ENCODE results near the gene PGAM5. TPM values are rescaled to one million over a fixed set of nuclear protein-coding genes. Genes with fewer than 3 reads are reported as not detected.

PGAM5 gene
- total RNA-seq (10 to 100 TPM; 40.9 to 48.0 TPM), polyA plus RNA-seq (ENCODE audit: insufficient read depth, low read depth, low replicate concordance) (37.2 TPM)
- long read RNA-seq, donor 1, transcript PGAM5-203 (6 exons, 2,834 nt) = major isoform, 5 of 28 reads
- long read RNA-seq, donor 1, partial matches to known transcripts = 23 of 28 reads
- long read RNA-seq, donor 1, other reads (novel, unspliced or antisense) = 0 of 28 reads
- long read RNA-seq, donor 2 = 0 reads

GRCh38 chr12:132710405-132711079 lies at the start of gene PGAM5:
Gene PGAM5, plus strand, starts transcription at chr12:132710842. Its CDS starts 35 bp downstream, at chr12:132710877.
- Histone ChIP-seq H3K27me3 (no peaks in the 10 kb centered on the region), H3K4me1 (peaks cover 13% of the 10 kb centered on the region), H3K4me3 (peak within 1 kb of the TSS; percentile 81 to 88), H3K36me3 (ENCODE audit: low read depth, missing control alignments) (no peaks in the 10 kb centered on the region), H3K9me3 (no peaks in the 10 kb centered on the region), H3K27ac (peak within 1 kb of the TSS; percentile 86 to 88)
- TF ChIP-seq CTCF (IDR thresholded peaks at IDR 0.05) (no peak), POLR2A (IDR thresholded peaks at IDR 0.05) (no peak)
- peak; percentile 84 for DNase-seq
- intact Hi-C loops (cut with DNase I; ENCODE audit: low total_unique reads) = no loop called here
- WGBS, 2 donors = 0% methylated on average over 81 of the region's 94 CpGs; no CpG with 5 or more reads in 1 of the 2 donors

- intact Hi-C loops (cut with DNase I; ENCODE audit: low total_unique reads) = no loop called here
- Histone ChIP-seq H3K4me3 (no peak overlapping the region), H3K36me3 (ENCODE audit: low read depth, missing control alignments) (no peaks in the 10 kb centered on the region), H3K27me3 (no peaks in the 10 kb centered on the region), H3K4me1 (no peaks in the 10 kb centered on the region), H3K27ac (no peak overlapping the region), H3K9me3 (no peaks in the 10 kb centered on the region)
- WGBS, 2 donors = 82 to 84% methylated on average over 10 to 11 of the region's 11 CpGs
- no peak for DNase-seq
- no peak for TF ChIP-seq CTCF (IDR thresholded peaks at IDR 0.05)
- no peak for TF ChIP-seq POLR2A (IDR thresholded peaks at IDR 0.05)
Observed at GRCh38 chr12:132660996-132661395, 49.6 kb upstream of the PGAM5 start.

- no peak for TF ChIP-seq CTCF (IDR thresholded peaks at IDR 0.05)
- TF ChIP-seq POLR2A (IDR thresholded peaks at IDR 0.05) = no peak
- no peaks in the 10 kb centered on the region for H3K27me3 ChIP-seq
- DNase-seq = no peak
- H3K9me3 ChIP-seq = no peaks in the 10 kb centered on the region
- H3K4me3 ChIP-seq = no peak overlapping the region
- WGBS, 2 donors = 75 to 81% methylated on average over 5 of the region's 5 CpGs
- H3K36me3 ChIP-seq (ENCODE audit: low read depth, missing control alignments) = no peaks in the 10 kb centered on the region
- intact Hi-C loops (cut with DNase I; ENCODE audit: low total_unique reads) = no loop called here
- H3K27ac ChIP-seq = no peak overlapping the region
- H3K4me1 ChIP-seq = no peaks in the 10 kb centered on the region
Observed at GRCh38 chr12:132661972-132662371, 48.7 kb upstream of the PGAM5 start.

- intact Hi-C loops (cut with DNase I; ENCODE audit: low total_unique reads) = no loop called here
- H3K4me3 ChIP-seq = no peak overlapping the region
- no peaks in the 10 kb centered on the region for H3K9me3 ChIP-seq
- no peak for DNase-seq
- no peaks in the 10 kb centered on the region for H3K4me1 ChIP-seq
- TF ChIP-seq CTCF (IDR thresholded peaks at IDR 0.05) (no peak), POLR2A (IDR thresholded peaks at IDR 0.05) (no peak)
- no peak overlapping the region for H3K27ac ChIP-seq
- H3K36me3 ChIP-seq (ENCODE audit: low read depth, missing control alignments) = no peaks in the 10 kb centered on the region
- WGBS, 2 donors = 91 to 95% methylated on average over 28 to 29 of the region's 29 CpGs
- no peaks in the 10 kb centered on the region for H3K27me3 ChIP-seq
Observed at GRCh38 chr12:132662901-132663755, 47.5 kb upstream of the PGAM5 start.
